HS-5 (cell line): Measurements from ENCODE around the gene DRC7.

Experiments
- DNase-seq: peaks from one replicate; pipeline ENCODE4 v3.0.0-alpha.2; 2012; ENCODE audit warnings: low read depth

The DRC7 gene

DNA sequence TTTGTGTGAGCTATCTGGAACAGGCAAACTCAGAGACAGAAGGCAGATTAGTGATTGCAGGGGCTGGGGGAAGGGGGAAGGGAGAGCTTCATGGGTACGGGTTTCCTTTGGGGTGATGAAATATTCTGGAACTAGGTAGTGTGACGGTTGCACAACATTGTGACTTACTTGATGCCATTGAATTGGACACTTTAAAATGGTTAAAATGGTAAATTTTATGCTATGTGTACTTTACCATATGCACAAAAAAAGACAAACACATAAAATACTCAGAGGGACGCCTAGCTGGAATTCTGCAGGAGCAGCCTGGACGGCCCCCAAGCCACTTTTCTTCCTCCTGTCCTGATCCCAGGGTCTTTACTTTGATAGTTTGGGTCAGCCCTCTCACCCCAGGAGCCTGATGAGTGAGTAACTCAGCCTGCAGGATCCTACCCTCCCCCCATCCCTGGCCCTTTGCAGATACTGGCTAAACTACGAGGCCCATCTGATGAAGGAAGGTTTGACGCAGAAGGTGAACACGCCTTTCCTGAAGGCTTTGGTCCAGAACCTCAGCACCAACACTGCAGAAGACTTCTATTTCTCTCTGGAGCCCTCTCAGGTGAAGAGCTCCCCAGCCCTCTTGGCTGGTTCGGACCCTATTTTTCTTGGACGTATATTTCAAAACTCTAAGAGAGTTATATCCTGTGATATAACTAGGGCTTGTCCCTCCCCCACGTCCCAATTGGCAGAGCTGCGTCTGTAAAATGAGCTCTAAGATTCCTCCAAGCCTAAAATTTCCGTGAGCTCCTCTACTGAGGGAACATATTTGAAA, 18.7 kb upstream of the DRC7 start:
- DNase-seq, result no peak

DNA sequence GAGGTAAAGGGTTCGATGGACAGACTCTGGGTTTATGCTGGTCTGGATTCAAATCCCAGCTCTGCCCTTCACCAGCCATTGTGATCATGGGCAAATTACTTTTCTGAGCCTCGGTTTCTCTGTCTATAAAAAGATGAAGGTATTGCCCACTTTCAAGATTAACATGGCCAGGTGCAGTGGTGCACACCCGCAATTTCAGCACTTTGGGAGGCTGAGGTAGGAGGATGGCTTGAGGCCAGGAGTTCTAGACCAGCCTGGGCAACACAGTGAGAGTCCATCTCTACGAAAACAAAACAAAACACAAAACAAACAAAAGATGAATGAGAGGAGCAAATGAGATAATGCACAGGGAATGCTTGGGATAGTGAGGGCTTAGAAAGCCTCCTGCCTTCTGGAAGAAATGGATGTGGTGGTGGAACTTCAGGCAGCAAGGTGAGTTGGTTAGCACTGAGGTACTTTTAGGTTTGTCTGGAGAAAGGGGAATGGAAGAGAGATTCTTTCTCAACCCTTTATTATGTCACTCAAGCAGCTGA, 18.0 kb upstream of the DRC7 start:
- DNase-seq, result no peak

DNA sequence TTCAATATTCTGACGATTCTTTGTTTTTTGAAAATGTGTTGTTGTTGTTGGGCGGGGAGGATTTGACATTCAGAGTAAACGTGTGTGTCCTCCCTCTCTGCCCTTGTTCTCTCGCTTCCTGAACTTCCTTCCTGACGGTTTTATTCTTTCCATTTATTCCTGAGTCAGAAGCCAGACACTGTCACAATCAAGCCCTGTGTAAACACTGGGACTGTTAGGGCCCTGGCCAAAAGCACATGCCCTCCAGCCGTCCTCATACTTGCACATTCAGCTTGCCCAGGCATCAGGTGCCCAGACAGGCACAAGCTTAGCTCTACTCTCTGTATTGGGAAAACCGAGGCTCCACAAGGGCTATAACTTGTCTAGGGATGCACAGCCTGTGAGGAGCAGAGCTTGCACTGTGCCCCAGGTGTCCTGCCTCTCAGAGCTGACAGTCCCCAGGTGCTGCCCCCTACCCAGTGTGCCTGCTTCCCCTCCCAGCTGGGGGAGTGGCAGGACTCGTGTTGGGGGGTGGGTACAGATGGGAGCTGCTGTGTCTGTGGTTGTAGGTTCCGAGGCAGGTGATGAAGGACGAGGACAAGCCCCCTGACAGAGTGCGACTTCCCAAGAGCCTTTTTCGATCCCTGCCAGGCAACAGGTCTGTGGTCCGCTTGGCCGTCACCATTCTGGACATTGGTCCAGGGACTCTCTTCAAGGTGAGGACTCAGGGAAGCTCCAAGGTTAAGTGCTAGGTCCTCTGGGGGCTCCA, 16.8 kb upstream of the DRC7 start:
- no peak for DNase-seq

DNA sequence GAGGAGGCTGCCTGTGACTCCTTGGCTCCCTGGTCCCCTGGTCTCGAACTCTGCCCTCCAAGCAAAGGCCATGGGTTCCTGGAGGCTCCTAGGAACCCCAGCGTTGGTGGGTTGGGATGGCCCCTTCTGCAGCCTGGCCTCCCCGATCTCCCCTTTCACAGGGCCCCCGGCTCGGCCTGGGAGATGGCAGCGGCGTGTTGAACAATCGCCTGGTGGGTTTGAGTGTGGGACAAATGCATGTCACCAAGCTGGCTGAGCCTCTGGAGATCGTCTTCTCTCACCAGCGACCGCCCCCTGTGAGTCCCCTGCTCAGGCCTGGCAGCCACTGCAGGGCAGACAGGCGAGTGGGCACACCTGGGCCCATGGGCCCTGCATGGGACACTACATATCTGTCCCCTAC, 15.6 kb upstream of the DRC7 start:
- no peak for DNase-seq

DNA sequence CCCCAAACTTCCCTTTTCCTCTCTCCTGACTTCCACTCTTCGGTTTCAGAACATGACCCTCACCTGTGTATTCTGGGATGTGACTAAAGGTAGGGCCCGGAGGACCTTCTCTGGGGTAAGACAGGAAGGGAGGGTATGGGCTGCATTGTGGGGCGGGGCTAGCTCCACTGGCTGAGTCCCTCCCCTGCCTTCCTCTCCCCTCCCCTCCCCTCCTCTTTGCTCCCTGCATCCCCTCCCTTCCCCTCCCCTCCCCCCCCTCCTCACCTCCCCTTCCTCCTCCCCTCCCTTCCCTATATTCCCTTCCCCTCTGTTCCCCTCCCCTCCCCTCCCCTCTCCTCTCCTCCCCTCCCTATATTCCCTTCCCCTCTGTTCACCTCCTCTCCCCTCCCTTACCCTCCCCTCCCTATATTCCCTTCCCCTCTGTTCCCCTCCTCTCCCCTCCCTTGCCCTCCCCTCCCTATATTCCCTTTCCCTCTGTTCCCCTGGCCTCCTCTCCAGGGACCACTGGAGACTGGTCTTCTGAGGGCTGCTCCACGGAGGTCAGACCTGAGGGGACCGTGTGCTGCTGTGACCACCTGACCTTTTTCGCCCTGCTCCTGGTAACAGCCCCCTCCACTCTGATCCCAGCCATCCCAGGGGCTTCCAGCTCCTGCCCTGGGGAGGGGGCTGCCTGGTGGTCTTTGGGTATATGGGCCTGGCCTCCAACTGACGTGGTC, 14.7 kb upstream of the DRC7 start:
- no peak for DNase-seq

DNA sequence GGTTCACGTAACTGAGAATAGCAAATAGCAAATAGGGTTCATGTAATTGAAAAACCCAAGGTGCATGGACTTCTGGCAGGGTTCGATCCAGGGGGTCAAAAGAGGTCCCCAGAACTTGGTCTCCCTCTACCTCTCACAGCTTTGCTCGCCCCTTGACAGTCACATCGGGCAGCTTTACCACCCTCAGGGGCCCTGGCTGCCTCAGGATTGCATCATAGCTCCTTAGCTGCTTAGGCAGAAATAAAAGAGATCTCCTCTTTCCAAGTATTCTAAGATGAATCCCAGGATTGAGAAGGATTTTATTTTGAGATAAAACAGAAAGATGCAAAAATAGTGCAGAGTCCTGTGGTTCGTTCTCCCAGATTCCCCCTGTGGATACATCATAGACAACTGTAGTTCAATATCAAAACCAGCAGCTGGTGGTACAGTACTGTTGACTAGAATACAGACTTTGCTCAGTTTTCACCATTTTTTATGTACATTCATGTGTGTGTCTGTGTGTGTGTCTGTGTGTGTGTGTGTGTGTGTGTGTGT, 13.7 kb upstream of the DRC7 start:
- no peak for DNase-seq

DNA sequence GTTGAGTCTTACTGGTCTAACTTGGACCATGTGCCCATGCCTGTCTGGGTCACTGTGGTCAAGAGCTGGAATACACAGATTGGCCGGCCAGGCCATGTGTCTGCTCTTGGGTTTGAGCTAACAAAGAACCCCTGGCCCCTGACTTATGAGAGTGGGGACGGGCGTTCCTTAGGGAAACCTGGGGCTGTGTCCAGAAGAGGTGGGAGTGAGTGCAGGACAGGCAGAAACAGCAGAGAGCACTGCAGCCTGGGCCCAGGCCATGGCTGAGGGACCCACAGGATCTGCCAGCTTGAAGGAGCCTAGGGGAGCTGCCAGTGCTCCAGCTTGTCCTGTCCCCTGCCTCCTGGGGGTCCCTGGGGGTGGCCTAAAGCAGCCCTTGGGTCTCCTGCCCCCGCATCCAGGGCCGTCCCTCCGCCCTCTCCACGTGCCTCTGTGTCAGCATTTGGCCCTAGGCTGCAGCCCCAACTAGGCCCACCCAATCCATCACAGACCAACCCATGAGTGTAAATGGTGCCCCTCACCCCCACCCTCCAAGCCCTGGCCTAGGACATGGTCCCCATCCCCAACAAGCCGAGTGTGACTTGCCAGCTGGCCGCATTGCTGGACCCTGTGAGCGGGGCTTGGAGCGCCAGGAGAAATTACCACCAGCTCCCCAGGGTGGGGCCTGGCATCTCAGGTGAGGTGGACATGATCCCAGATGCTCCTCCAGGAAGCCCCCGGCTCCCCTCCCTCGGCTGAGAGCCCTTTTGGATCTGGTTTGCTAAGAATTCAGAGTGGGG, 12.5 kb upstream of the DRC7 start:
- DNase-seq, result no peak

DNA sequence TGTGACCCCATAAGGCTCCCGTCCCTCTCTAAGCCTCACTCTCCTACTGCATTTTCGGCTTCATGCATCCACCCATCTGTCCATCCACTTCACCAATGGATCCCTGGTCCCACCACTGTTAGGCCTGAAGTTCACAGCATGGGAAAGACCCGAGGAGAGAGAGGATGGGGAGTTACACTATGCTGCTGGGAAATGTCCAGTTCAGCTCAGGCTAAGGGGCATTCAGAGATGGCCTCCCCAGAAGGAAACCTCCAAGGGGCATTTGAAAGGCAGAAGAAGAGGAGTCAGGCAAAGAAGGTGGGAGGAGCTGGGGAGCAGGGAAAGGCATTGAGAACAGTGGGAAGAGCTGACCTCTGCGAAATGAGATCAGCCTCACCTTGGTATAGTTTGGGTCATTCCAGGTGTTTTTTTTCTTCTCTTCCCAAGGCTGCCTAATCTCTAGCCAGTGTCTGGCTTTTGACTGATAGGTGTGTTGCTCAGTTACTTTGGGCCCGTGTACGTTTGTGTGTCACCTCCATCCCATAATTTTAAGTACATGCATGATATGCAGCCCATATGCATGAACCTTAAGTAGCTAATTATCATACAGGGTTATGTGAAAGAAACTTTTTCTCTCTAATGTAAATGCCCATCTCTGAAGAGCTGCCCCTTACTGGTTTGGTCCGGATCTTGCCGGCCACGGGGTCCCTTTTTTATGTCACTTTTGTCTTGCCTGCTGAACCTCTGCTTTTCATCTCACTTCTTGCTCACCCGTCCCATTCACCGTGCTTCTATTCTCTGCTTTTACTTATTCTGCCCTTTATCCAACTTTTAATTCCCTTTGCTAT, 11.6 kb upstream of the DRC7 start:
- DNase-seq, result no peak

DNA sequence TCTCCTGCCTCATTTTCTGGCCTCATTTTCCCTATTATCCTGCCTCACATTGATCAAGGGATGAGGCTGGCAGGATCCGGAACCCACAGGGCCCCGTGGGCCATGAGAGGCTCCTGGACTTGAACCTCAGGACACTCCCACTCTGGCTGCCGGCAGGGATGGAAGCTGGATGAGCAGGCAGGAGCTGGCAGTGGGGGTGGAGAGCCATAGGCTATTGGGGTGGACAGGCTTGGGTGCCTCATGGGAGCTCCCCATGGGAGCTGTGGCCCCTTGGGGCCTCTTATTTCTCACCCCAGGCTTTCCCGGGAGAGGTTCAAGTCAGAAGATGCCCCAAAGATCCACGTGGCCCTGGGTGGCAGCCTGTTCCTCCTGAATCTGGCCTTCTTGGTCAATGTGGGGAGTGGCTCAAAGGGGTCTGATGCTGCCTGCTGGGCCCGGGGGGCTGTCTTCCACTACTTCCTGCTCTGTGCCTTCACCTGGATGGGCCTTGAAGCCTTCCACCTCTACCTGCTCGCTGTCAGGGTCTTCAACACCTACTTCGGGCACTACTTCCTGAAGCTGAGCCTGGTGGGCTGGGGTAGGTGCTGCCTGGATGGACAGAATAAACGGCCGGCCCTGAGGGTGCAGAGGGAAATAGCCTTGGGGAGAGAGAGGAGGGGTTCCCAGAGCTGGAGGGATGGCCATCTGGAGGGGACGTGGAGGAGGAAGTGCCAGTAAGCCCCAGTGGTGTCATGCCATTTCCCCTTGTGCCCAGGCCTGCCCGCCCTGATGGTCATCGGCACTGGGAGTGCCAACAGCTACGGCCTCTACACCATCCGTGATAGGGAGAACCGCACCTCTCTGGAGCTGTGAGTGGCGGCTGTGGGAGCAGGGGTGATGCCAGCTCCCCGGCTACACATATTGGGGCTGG, 10.7 kb upstream of the DRC7 start:
- DNase-seq, result no peak

DNA sequence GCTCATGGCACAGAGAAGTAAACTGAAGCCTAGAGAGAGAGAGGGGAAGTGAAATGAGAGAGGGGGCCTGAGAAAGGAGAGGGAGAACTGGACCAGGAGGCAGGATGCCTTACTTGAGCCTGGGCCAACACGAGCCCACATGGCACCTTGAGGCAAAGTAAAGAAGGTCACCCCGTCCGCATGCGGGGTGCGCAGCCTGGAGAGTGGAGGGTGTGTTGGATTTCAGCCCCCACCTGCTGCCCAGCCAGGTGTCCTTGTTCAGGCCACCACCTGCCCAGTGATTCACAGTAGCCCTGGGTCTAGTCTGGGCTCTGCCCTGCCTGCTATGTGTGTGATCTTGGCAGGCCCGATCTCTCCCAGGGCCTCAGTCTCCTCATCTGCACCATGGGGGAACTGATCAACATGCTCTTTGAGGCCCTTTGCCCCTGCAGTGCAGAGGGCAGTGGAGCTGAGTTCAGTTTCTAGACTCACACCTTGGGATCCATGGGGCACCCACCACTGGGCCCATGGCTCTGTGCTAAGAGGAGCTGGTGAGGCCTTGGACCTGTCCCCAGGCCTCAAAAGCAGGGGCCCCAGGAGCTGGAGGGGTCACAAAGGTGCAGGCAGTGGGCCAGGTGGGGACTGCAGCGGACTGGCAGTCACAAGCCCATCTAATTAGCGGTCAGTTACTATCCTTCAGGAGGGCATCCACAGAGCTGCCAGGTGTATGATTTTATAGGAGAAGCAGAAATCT, 9.8 kb upstream of the DRC7 start:
- no peak for DNase-seq

DNA sequence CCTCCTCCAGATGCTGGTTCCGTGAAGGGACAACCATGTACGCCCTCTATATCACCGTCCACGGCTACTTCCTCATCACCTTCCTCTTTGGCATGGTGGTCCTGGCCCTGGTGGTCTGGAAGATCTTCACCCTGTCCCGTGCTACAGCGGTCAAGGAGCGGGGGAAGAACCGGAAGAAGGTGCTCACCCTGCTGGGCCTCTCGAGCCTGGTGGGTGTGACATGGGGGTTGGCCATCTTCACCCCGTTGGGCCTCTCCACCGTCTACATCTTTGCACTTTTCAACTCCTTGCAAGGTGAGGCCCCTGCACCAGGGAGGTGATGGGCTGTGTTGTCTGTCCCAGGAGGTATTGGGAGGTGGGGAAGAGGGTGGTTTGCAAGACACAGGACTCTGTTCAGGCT, 9.0 kb upstream of the DRC7 start:
- DNase-seq, result no peak

DNA sequence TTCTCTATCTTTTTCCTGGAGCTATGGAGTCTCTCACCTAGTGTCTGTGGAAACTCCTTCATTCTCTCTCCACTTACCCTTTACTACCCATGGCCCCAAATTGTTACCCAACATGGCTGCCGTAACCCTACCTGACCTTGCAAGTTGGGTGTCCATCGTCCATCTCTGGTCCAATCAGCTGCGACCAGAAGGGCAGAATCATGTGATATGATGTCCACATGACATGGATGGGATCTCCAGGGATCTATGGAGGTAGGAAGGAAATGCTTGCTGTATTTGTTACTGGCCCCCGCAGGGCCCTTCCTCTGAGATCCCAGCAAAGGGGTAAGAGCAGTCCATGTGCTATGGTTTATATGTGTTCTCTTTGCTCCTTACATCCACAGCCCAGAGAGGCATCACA, 8.0 kb upstream of the DRC7 start:
- no peak for DNase-seq

DNA sequence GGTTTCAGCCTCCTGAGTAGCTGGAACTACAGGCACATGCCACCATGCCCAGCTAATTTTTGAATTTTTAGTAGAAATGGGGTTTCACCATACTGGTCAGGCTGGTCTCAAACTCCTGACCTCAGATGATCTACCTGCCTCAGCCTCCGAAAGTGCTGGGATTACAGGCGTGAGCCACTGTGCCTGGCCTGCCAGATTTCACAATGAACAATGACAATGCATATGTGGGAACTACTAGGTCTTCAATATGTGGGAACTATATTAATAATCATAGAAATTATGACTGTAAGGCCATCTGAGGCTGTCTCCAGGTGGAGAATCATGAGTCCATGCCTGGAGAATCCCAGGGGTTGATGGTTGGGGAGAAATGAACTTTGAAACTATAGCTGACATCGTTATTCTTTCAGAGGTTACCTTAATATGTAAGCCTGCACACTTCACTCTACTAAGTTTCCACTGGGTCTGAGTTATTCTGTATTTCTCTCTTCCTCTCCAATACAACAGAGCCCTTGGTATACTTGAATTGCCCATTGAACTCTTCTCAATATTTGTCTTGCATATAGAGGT, 7.2 kb upstream of the DRC7 start:
- no peak for DNase-seq

DNA sequence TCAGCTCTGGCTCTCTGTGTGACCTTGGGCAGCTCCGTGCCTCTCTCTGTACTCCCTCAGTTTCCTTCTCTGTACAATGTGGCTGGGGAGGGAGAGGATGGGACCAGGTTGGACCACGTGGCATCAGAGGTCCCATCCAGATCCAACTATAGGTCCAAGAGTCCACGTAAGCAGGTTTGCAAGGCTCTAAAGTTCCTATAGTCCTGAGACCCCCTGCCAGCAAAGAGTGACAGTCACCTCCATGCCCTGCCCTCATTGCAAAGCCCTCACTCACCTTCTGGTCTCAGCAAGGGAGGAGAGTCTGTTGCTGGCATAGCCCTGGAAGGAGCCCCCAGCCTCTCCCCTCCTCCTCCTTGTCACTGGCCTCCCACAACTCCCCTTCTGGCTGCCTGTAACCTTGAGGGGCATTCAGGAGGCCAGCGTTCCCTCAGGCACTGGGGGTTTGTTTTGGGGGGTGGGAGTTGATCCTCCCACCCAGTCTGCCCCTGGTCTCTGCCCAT, 6.1 kb upstream of the DRC7 start:
- no peak for DNase-seq

DNA sequence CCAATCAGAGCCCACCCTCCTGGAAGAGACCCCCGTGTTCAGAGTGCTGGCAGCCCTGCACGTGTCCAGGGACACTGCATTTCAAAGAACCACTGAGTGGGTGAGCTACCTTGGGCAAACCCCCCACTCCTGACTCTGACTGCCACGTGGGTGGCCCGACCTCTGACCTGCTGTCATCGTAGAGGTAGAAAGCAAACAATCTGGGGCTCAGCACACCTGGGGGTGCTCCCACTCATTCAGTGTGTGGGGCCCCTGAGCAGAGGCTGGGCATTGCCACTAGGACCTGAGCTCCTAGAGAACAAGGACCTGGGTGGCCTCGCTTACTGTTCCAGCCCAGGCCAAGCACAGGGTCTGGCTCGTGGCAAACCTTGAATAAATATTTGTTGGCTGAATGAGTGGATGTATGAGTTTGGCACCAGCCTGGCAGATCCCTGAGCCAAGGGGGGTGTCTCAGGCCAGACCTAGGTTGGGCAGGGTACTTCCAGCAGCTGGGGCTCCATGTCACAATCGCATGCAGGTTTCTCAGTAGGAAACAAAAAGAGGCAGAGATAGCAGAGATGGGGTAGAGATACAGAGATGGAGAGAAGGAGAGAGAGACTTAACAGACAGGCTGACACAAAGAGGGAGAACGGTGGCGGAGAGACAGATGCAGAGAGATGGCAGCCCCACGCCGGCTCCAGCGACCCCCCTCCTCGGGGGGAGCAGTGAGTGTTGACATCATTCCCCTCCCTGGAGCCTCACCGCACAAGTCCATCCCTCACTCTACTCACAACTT, 5.4 kb upstream of the DRC7 start:
- no peak for DNase-seq

DNA sequence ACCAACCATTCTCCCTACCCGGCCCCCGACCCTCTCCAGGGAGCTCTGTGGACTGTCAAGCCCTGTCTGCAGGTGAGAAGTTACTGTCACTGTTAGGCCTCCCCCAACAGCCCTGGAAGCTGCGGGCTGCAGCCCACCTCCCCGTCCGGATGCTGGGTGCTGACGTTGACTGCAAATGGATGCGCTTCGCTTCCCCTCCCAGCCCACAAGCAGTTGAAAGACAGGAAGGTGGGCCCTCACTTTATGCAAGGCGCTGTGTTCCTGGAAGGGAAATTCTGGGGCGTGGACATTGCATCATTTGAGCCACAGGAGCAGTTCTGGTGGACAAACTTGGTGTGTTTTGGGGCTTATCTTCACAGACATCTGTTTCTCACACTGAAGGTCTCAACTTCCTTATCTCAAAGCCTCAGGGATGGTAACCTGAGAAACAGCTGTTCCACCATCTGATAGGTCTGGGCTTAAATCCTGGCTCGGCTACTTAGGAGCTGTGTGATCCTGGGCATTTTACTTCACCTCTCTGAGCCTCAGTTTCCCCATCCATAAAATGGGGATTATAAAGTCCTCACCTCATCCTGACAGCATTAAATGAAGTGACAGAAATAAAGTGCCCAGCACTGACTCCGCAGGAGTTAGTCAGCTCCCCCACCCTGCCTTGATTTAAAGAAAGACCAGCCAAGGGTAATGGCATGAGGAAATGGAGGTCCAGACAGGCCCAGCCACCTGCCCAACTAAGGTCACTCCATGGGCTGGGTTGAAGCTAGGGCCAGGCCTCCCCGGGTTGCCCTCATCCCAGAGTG, 4.6 kb upstream of the DRC7 start:
- no peak for DNase-seq
